IMR-90 (cell line): Measurements from ENCODE around the gene POU3F2. TPM values are rescaled to one million over a fixed set of nuclear protein-coding genes. Genes with fewer than 3 reads are reported as not detected.

ENCODE experiments used
- ATAC-seq: fragments of 200-7000 bp; cut with Tn5 transposase; 2 replicates; pipeline ENCODE4 v1.9.1; 2020; ENCODE audit warnings: low read depth, mild to moderate bottlenecking, moderate library complexity
- BruUV-seq: library from RNA; stranded (reverse); fragments of 400-500 nt; replicated peaks from 2 replicates; lab custom pipeline; 2021; lab: Mats Ljungman, UMichigan
- CTCF ChIA-PET: fragments of 300-600 bp; formaldehyde crosslinking; extraction: SDS; loops from one replicate; lab custom pipeline; 2021; ENCODE audit warnings: antibody characterized with exemption; lab: Yijun Ruan, JAX
- POLR2A ChIA-PET: fragments of 300-600 bp; sonication (Branson Sonifier 250); formaldehyde crosslinking; loops from one replicate; lab custom pipeline; 2022; ENCODE audit warnings: antibody characterized with exemption; ENCODE audit not compliant: unreplicated experiment; lab: Charles Lee
- DNase-seq: peaks from one replicate; pipeline ENCODE4 v3.0.0; 2013
- H2AFZ ChIP-seq: replicated peaks from 2 replicates; pipeline ENCODE3; 2013; ENCODE audit warnings: low read length, mild to moderate bottlenecking; ENCODE audit not compliant: poor library complexity
- H2AK5ac ChIP-seq: 2 replicates; pipeline ENCODE4 v1.6.1; 2013; ENCODE audit warnings: low read depth, low read length, inconsistent platforms
- H2AK9ac ChIP-seq: replicated peaks from 2 replicates; pipeline ENCODE3; 2013; ENCODE audit warnings: mild to moderate bottlenecking, low read depth, low read length, moderate library complexity; ENCODE audit not compliant: poor library complexity
- H2BK120ac ChIP-seq: 2 replicates; pipeline ENCODE4 v1.6.1; 2013; ENCODE audit warnings: low read depth, low read length, inconsistent platforms
- H2BK15ac ChIP-seq: 3 replicates; pipeline ENCODE4 v1.6.1; 2013; ENCODE audit warnings: low read depth, low read length, inconsistent platforms
- H2BK20ac ChIP-seq: 2 replicates; pipeline ENCODE4 v1.6.1; 2013; ENCODE audit warnings: low read depth, mild to moderate bottlenecking, inconsistent platforms, low read length, moderate library complexity
- H2BK5ac ChIP-seq: 2 replicates; pipeline ENCODE4 v1.6.1; 2013; ENCODE audit warnings: mild to moderate bottlenecking, low read depth, low read length, inconsistent platforms; ENCODE audit not compliant: poor library complexity, severe bottlenecking
- H3K14ac ChIP-seq: replicated peaks from 2 replicates; pipeline ENCODE4 v1.6.1; 2013; ENCODE audit warnings: low read depth, low read length, inconsistent platforms
- H3K18ac ChIP-seq: 2 replicates; pipeline ENCODE4 v1.6.1; 2013; ENCODE audit warnings: low read depth, low read length, control low read depth
- H3K23ac ChIP-seq: 2 replicates; pipeline ENCODE4 v1.6.1; 2013; ENCODE audit warnings: low read depth, low read length, inconsistent platforms
- H3K27ac ChIP-seq: 2 replicates; pipeline ENCODE4 v1.5.1; 2013; ENCODE audit warnings: mild to moderate bottlenecking, control low read depth, low read length; ENCODE audit not compliant: insufficient read depth
- H3K27me3 ChIP-seq: 2 replicates; pipeline ENCODE4 v1.6.1; 2013; ENCODE audit warnings: low read length; ENCODE audit not compliant: control insufficient read depth, insufficient read depth
- H3K36me3 ChIP-seq: 2 replicates; pipeline ENCODE4 v1.6.1; 2013; ENCODE audit warnings: low read length, mixed read lengths; ENCODE audit not compliant: control insufficient read depth, insufficient read depth
- H3K4ac ChIP-seq: 2 replicates; pipeline ENCODE4 v1.6.1; 2013; ENCODE audit warnings: low read depth, low read length, inconsistent platforms
- H3K4me1 ChIP-seq: 2 replicates; pipeline ENCODE4 v1.6.1; 2013; ENCODE audit warnings: low read length, mixed read lengths; ENCODE audit not compliant: control insufficient read depth, insufficient read depth
- H3K4me2 ChIP-seq: 2 replicates; pipeline ENCODE4 v1.6.1; 2013; ENCODE audit warnings: low read depth, mild to moderate bottlenecking, control low read depth, low read length, moderate library complexity
- H3K4me3 ChIP-seq: 2 replicates; pipeline ENCODE4 v1.5.1; 2013; ENCODE audit warnings: low read depth, mild to moderate bottlenecking, control low read depth, low read length, moderate library complexity; ENCODE audit not compliant: insufficient read depth
- H3K56ac ChIP-seq: 2 replicates; pipeline ENCODE4 v1.6.1; 2013; ENCODE audit warnings: low read length, inconsistent platforms; ENCODE audit not compliant: insufficient read depth; ENCODE audit errors: extremely low read depth
- H3K79me1 ChIP-seq, 2 experiments: 2 replicates each; pipeline ENCODE4 v1.6.1; 2013; ENCODE audit warnings: low read length in 2 of 2, inconsistent platforms in 1 of 2, low read depth in 1 of 2
- H3K9ac ChIP-seq: 2 replicates; pipeline ENCODE4 v1.6.1; 2013; ENCODE audit warnings: low read depth, low read length, control low read depth
- H3K9me1 ChIP-seq: 2 replicates; pipeline ENCODE4 v1.6.1; 2013; ENCODE audit warnings: low read length, inconsistent platforms; ENCODE audit not compliant: insufficient read depth
- H3K9me3 ChIP-seq: 2 replicates; pipeline ENCODE4 v1.6.1; 2013; ENCODE audit warnings: low read length; ENCODE audit not compliant: control insufficient read depth, insufficient read depth
- H4K20me1 ChIP-seq: 2 replicates; pipeline ENCODE4 v1.6.1; 2013; ENCODE audit warnings: low read length, inconsistent platforms; ENCODE audit not compliant: insufficient read depth
- H4K5ac ChIP-seq: 2 replicates; pipeline ENCODE4 v1.6.1; 2013; ENCODE audit warnings: mild to moderate bottlenecking, low read depth, low read length, control low read depth
- H4K8ac ChIP-seq, 2 experiments: 2 replicates each; pipeline ENCODE4 v1.6.1; 2013; ENCODE audit warnings: low read depth in 2 of 2, low read length in 2 of 2, control low read depth in 1 of 2, inconsistent platforms in 1 of 2
- H4K91ac ChIP-seq: 2 replicates; pipeline ENCODE4 v1.6.1; 2013; ENCODE audit warnings: low read depth, low read length, inconsistent platforms; ENCODE audit not compliant: insufficient read depth
- BHLHE40 ChIP-seq: fragments of 150-350 bp; IDR thresholded peaks from 2 replicates; pipeline ENCODE4 v1.6.1; 2016; ENCODE audit warnings: mild to moderate bottlenecking, low read depth, low read length
- CEBPB ChIP-seq: IDR thresholded peaks from 2 replicates; pipeline ENCODE4 v1.6.1; 2012; ENCODE audit warnings: low read depth, low read length, improper control_type of control experiment
- CHD1 ChIP-seq: IDR thresholded peaks from 2 replicates; pipeline ENCODE4 v1.6.1; 2012; ENCODE audit warnings: low read depth, low read length, improper control_type of control experiment
- FOS ChIP-seq: fragments of 150-350 bp; IDR thresholded peaks from 2 replicates; pipeline ENCODE4 v1.6.1; 2016; ENCODE audit warnings: low read depth, low read length
- MAFK ChIP-seq: IDR thresholded peaks from 2 replicates; pipeline ENCODE4 v1.6.1; 2012; ENCODE audit warnings: low read depth, low read length, improper control_type of control experiment
- MAZ ChIP-seq: IDR thresholded peaks from 2 replicates; pipeline ENCODE4 v1.6.1; 2012; ENCODE audit warnings: low read depth, mild to moderate bottlenecking, low read length, improper control_type of control experiment, moderate library complexity, borderline replicate concordance
- MXI1 ChIP-seq: IDR thresholded peaks from 2 replicates; pipeline ENCODE4 v1.6.1; 2012; ENCODE audit warnings: low read depth, mild to moderate bottlenecking, low read length, moderate library complexity, borderline replicate concordance
- NFE2L2 ChIP-seq: fragments of 150-350 bp; IDR thresholded peaks from 2 replicates; pipeline ENCODE4 v1.6.1; 2016; ENCODE audit warnings: low read depth, mild to moderate bottlenecking, low read length
- POLR2A ChIP-seq: IDR thresholded peaks from 2 replicates; pipeline ENCODE4 v1.6.1; 2012; ENCODE audit warnings: mild to moderate bottlenecking, low read depth, low read length
- RAD21 ChIP-seq: IDR thresholded peaks from 2 replicates; pipeline ENCODE4 v1.6.1; 2012; ENCODE audit warnings: low read length, improper control_type of control experiment
- RCOR1 ChIP-seq: IDR thresholded peaks from 2 replicates; pipeline ENCODE4 v1.6.1; 2012; ENCODE audit warnings: mild to moderate bottlenecking, low read length, improper control_type of control experiment; ENCODE audit not compliant: insufficient replicate concordance
- RFX5 ChIP-seq: IDR thresholded peaks from 2 replicates; pipeline ENCODE4 v1.8.0; 2012; ENCODE audit warnings: low read depth, mild to moderate bottlenecking, low read length, moderate library complexity
- SMC3 ChIP-seq: fragments of 150-350 bp; IDR thresholded peaks from 2 replicates; pipeline ENCODE4 v1.6.1; 2016; ENCODE audit warnings: low read depth, mild to moderate bottlenecking, antibody characterized with exemption, low read length, moderate library complexity
- USF2 ChIP-seq: fragments of 150-350 bp; IDR thresholded peaks from 2 replicates; pipeline ENCODE4 v1.6.1; 2017; ENCODE audit warnings: mild to moderate bottlenecking, antibody characterized with exemption, low read length, low read depth
- WGBS, 2 experiments: methylation state at CpG; one replicate each; pipeline versions ENCODE4 v1.1.5 to v1.1.7; 2013; ENCODE audit warnings: missing lambda C conversion rate in 2 of 2; ENCODE audit not compliant: insufficient read length in 1 of 2; ENCODE audit errors: extremely low coverage in 2 of 2; 5-methylcytosine and 5-hydroxymethylcytosine counted together
- dilution Hi-C: fragments of 300-500 bp; cut with HindIII; formaldehyde crosslinking; loops from one replicate; pipeline ENCODE4 v1.14.3; 2018; ENCODE audit warnings: low sequenced_read_pairs; ENCODE audit not compliant: unreplicated experiment
- in situ Hi-C: fragments of 300-500 bp; cut with MboI; formaldehyde crosslinking; loops from 3 replicates; pipeline ENCODE4 v1.14.3; 2019; ENCODE audit warnings: low sequenced_read_pairs, inconsistent platforms, mixed read lengths
- intact Hi-C: fragments of 100-400 bp; cut with micrococcal nuclease; formaldehyde crosslinking; loops from 2 replicates; pipeline ENCODE4 v1.10.0; 2022
- polyA plus RNA-seq, 3 experiments: library from polyadenylated mRNA; depleted of rRNA; stranded (reverse); fragments of >200 nt; gene quantifications; 2 replicates each; pipeline ENCODE4 v1.2.3, GENCODE V29; 2012; ENCODE audit warnings: low replicate concordance in 1 of 3
- total RNA-seq: library from RNA; depleted of rRNA; stranded (reverse); fragments of >200 nt; gene quantifications from 2 replicates; pipeline ENCODE4 v1.2.3, GENCODE V29; 2012
- TF ChIP-seq, protein P1 (sequence below): conservative IDR thresholded peaks from 2 replicates; pipeline ENCODE4 v1.5.1; 2012; ENCODE audit warnings: mild to moderate bottlenecking, low read depth, low read length, improper control_type of control experiment
- TF ChIP-seq, protein P2 (sequence below): fragments of 150-350 bp; IDR thresholded peaks from 2 replicates; pipeline ENCODE4 v1.6.1; 2016; ENCODE audit warnings: low read depth, mild to moderate bottlenecking, low read length, moderate library complexity, borderline replicate concordance

Gene POU3F2
- total and polyA plus RNA-seq, 2 of the 4 experiments (the other 2 are of a cell fraction), result not detected

GRCh38 chr6:98797217-98797994 is 37.0 kb upstream of the POU3F2 start:
- in situ Hi-C loops (no loop called here), dilution Hi-C loops (no loop called here), intact Hi-C loops (no loop called here)
- Histone ChIP-seq H2BK20ac (no peak overlapping the region), H3K9me1 (no peaks in the 10 kb centered on the region), H3K27ac (no peak overlapping the region), H4K91ac (no peak overlapping the region), H2BK5ac (no peak overlapping the region), H4K8ac (no peak overlapping the region), H2AFZ (no peak overlapping the region), H2BK120ac (no peak overlapping the region), H2AK9ac (no peak overlapping the region), H4K20me1 (no peaks in the 10 kb centered on the region), H3K4me1 (no peaks in the 10 kb centered on the region), H3K79me1 (no peaks in the 10 kb centered on the region), H3K4me2 (no peak overlapping the region), H4K5ac (no peak overlapping the region), H3K4me3 (no peak overlapping the region), H3K14ac (no peak overlapping the region), H3K18ac (no peak overlapping the region), H2AK5ac (no peak overlapping the region), H3K56ac (no peak overlapping the region), H3K9ac (no peak overlapping the region), H3K4ac (no peak overlapping the region), H2BK15ac (no peak overlapping the region), H3K27me3 (0 out of 2 replicates have a peak, but pooled peaks cover 2% of the 10 kb centered on the region), H3K23ac (no peak overlapping the region), H3K9me3 (no peaks in the 10 kb centered on the region), H3K36me3 (no peaks in the 10 kb centered on the region)
- no peak for ATAC-seq
- TF ChIP-seq USF2, result no peak
- TF ChIP-seq POLR2A, result no peak
- TF ChIP-seq, protein P1, sequence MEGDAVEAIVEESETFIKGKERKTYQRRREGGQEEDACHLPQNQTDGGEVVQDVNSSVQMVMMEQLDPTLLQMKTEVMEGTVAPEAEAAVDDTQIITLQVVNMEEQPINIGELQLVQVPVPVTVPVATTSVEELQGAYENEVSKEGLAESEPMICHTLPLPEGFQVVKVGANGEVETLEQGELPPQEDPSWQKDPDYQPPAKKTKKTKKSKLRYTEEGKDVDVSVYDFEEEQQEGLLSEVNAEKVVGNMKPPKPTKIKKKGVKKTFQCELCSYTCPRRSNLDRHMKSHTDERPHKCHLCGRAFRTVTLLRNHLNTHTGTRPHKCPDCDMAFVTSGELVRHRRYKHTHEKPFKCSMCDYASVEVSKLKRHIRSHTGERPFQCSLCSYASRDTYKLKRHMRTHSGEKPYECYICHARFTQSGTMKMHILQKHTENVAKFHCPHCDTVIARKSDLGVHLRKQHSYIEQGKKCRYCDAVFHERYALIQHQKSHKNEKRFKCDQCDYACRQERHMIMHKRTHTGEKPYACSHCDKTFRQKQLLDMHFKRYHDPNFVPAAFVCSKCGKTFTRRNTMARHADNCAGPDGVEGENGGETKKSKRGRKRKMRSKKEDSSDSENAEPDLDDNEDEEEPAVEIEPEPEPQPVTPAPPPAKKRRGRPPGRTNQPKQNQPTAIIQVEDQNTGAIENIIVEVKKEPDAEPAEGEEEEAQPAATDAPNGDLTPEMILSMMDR, result no peak
- TF ChIP-seq CEBPB, result no peak
- TF ChIP-seq MAZ, result no peak
- TF ChIP-seq MXI1, result no peak
- no peak for TF ChIP-seq MAFK
- no peak for TF ChIP-seq FOS
- no peak for TF ChIP-seq BHLHE40
- no peak for TF ChIP-seq NFE2L2
- TF ChIP-seq, protein P2, sequence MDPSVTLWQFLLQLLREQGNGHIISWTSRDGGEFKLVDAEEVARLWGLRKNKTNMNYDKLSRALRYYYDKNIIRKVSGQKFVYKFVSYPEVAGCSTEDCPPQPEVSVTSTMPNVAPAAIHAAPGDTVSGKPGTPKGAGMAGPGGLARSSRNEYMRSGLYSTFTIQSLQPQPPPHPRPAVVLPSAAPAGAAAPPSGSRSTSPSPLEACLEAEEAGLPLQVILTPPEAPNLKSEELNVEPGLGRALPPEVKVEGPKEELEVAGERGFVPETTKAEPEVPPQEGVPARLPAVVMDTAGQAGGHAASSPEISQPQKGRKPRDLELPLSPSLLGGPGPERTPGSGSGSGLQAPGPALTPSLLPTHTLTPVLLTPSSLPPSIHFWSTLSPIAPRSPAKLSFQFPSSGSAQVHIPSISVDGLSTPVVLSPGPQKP, result no peak
- TF ChIP-seq RCOR1, result no peak
- no peak for TF ChIP-seq CHD1
- no peak for TF ChIP-seq RAD21
- no peak for TF ChIP-seq RFX5
- no peak for TF ChIP-seq SMC3
- no TSS peak for BruUV-seq
- no peak for DNase-seq
- no CpG with 5 or more reads among the region's 6 CpGs for WGBS, 2 experiments
- CTCF ChIA-PET, result no interaction called here
- POLR2A ChIA-PET, result no interaction called here
